Cardiac fibroblast (primary cell): ENCODE results near the gene ACAP2.

Experiments
- DNase-seq, 2 donors: peaks; one replicate each; pipeline versions ENCODE4 v3.0.0 to v3.0.0-alpha.2; 2010; ENCODE audit warnings: low read depth in 2 of 2
- H3K4me3 ChIP-seq, 2 donors: replicated peaks in 1 of 2; 1 replicate in 1 of 2; 2 replicates in 1 of 2; pipeline ENCODE4 v1.5.1; 2011; ENCODE audit warnings: low read depth in 2 of 2, low read length in 2 of 2, mild to moderate bottlenecking in 2 of 2, moderate library complexity in 1 of 2
- CTCF ChIP-seq: IDR thresholded peaks from one replicate; pipeline ENCODE4 v1.5.1; 2011; ENCODE audit warnings: low read depth, mild to moderate bottlenecking, low read length, inconsistent platforms

The ACAP2 gene

DNA sequence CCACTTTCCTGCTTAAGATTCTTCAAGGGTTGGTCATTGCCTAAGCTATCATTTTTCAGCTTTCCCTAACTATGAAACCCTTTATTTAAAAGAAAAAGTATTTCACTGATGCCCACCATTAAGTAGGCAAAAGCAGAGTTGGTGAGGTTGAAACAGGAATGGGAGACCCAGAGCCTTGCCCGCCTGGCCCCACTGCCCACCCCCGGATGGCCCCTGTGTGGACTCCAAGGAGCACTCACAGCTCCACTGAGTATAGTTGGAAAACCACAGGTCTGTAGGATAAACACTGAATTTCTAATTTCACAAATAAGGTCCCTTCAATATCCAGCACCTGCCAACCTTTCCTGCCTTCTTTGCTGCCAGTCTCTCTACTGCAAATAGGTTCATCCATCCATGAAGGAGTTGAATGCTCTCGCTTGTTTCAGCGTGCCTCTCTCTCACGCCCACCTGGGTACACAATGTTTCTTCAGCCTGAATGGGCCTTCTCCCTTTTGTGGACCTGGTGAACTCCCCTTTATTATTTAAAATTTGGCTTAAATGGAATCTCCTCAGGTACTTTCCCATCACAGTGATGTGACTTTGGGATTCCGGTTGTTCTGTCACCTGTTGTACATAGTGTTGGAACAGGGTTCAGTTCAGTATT, 8.7 kb upstream of the ACAP2 start:
- DNase-seq, result no peak
- H3K4me3 ChIP-seq, result no peak overlapping the region
- TF ChIP-seq CTCF, result no peak

DNA sequence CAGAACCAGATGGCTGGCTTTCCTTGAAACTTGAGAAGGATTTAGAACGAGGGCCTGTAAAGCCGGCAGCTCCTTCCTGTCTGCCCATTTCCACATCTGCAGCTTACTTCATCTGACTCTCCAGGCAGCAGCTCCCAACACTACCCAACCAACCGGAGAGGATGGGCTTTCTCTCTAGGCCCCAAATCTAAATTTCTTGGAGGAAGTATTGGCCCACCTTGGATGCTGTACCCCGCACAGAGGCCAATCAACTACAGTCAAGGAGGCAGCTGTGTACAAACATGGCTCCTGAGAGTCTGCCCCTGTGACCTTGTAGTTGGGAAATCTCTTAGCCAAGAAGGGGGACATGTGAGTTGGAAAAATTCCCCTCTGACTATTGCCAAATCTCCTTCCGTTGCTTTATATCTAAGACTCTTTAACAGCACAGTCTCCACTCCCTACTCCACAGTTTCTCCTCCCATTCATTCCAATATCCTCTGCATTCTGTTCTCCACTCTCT, 8.0 kb upstream of the ACAP2 start:
- no peak for TF ChIP-seq CTCF
- H3K4me3 ChIP-seq, result no peak overlapping the region
- peak; percentile 87 to 94 for DNase-seq

DNA sequence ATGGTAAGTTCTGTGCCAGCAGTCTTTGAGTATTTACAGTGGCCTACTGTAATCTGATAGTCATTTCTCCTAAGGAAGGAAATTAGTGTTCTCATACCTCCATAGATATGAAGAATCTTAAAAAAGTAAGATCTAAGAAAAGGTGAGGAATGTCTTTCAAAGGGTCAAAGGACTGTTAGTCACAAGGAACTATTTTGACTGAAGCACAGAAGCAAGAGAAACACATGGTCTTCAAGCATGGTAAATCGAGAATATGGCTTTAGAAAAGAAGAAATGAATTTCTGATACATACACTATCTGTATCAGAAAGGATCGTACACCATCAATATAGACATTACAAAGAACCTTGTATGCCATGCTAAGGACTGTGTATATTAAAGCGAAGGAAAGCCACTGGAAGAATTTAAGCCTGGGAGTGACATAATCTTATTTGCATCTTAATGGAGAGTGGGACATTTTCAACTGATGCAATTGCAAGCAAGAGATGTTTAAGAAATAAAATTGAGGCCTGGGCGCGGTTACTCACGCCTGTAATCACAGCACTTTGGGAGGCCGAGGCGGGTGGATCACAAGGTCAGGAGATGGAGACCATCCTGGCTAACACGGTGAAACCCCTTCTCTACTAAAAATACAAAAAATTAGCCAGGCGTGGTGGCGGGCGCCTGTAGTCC, 5.5 kb upstream of the ACAP2 start:
- no peak for DNase-seq
- no peak overlapping the region for H3K4me3 ChIP-seq
- TF ChIP-seq CTCF, result no peak

DNA sequence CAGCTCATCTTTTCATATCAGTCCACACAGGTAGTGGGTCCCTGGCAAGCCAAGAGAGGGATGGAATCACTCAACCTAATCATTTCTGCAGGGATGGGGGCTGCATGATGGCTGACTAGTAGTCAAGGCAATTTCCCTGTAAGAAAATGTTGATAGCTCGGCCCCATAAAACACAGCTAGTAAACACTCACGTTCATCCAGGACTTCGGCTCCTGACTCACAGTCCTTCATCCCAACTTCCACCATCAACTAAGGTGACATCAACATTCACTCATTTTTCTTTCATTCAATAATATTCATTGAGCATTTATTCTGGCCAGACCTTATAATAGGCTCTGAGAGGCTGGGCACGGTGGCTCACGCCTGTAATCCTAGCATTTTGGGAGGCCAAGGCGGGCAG, 4.4 kb upstream of the ACAP2 start:
- TF ChIP-seq CTCF, result no peak
- no peak for DNase-seq
- no peak overlapping the region for H3K4me3 ChIP-seq

DNA sequence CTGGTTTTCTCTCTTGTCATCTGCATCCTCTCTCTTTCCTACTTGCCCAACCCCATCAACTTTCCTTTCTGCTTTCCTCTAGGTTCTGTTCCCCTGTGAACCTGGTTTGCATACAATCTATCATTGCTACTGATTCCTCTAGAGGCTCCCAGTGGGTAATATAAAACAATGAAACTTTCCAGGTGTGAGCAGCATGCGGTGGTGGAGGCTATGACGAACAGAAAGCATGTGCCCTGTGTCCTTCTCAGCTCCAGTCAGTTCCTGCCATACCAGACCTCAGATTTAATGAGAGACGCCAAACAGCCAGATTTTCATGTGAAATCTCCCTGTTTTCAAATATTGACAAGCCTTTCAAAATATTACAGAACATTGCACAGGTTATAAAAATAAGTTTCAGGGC, 3.5 kb upstream of the ACAP2 start:
- no peak for TF ChIP-seq CTCF
- H3K4me3 ChIP-seq, result no peak overlapping the region
- DNase-seq, result no peak

DNA sequence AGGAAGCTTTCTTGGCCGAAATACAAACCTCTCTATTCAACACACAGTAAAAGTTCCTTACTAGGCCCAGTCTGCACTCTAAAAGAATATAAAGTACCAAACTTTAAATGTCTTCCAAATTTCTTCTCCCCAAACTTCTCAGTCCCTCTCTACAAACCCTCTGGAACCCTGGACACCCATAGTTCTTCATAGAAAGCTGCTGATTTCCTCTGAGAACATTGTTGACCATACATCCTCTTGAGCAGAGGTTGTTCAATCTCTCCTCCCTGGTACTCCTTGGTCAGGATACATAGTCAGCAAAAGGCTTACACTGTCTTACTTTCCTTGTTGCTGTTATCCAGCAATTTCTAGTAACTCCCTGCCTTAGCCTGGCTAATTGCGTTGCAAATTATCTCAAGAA, 3.1 kb upstream of the ACAP2 start:
- no peak overlapping the region for H3K4me3 ChIP-seq
- no peak for TF ChIP-seq CTCF
- DNase-seq, result no peak
